GM10847 (cell line): Measurements from ENCODE around the gene NUMA1.

Experiments used
- POLR2A ChIP-seq: IDR thresholded peaks from 2 replicates; pipeline ENCODE4 v1.6.1; 2011; ENCODE audit not compliant: insufficient read length; ENCODE audit errors: extremely low read depth

NUMA1 gene

GRCh38 chr11:71994786-71995185 lies 85.6 kb downstream of the NUMA1 start:
- TF ChIP-seq POLR2A, result no peak

GRCh38 chr11:71992136-71992730 lies 88.1 kb downstream of the NUMA1 start:
- no peak for TF ChIP-seq POLR2A

- TF ChIP-seq POLR2A, result no peak
Measured at GRCh38 chr11:71991494-71991893, 88.8 kb downstream of the NUMA1 start.

- TF ChIP-seq POLR2A, result no peak
Measured at GRCh38 chr11:71990701-71991100, 89.6 kb downstream of the NUMA1 start.

- TF ChIP-seq POLR2A, result no peak
Measured at GRCh38 chr11:71988050-71988449, 92.3 kb downstream of the NUMA1 start.

GRCh38 chr11:71987521-71987920 lies 92.8 kb downstream of the NUMA1 start:
- TF ChIP-seq POLR2A, result no peak

- no peak for TF ChIP-seq POLR2A
Measured at GRCh38 chr11:71986131-71986530, 94.2 kb downstream of the NUMA1 start.

GRCh38 chr11:71979602-71980001 lies 100.7 kb downstream of the NUMA1 start:
- no peak for TF ChIP-seq POLR2A

- TF ChIP-seq POLR2A, result no peak
Measured at GRCh38 chr11:71979094-71979493, 101.2 kb downstream of the NUMA1 start.

GRCh38 chr11:71977743-71978418 lies 102.5 kb downstream of the NUMA1 start:
- no peak for TF ChIP-seq POLR2A

GRCh38 chr11:71977090-71977489 lies 103.3 kb downstream of the NUMA1 start:
- no peak for TF ChIP-seq POLR2A

GRCh38 chr11:71976551-71976950 lies 103.8 kb downstream of the NUMA1 start:
- no peak for TF ChIP-seq POLR2A

GRCh38 chr11:71971680-71972079 lies 108.7 kb downstream of the NUMA1 start:
- no peak for TF ChIP-seq POLR2A

- no peak for TF ChIP-seq POLR2A
Measured at GRCh38 chr11:71964641-71965040, 115.7 kb downstream of the NUMA1 start.

- no peak for TF ChIP-seq POLR2A
Measured at GRCh38 chr11:71963468-71963867, 116.9 kb downstream of the NUMA1 start.

- no peak for TF ChIP-seq POLR2A
Measured at GRCh38 chr11:71962428-71963038, 117.8 kb downstream of the NUMA1 start.
